A549 (cell line): ENCODE data around the gene KRTAP10-2. TPM values are rescaled to one million over a fixed set of nuclear protein-coding genes. Genes with fewer than 3 reads are reported as not detected.

Source experiments
- ATAC-seq, 2 experiments: fragments of 200-7000 bp in 1 of 2; fragments of >200 bp in 1 of 2; cut with Nextera tagmentation in 1 of 2; cut with Tn5 transposase in 1 of 2; 3 replicates each; pipeline versions ENCODE4 v1.8.0 to v1.9.1; 2018 to 2020; ENCODE audit warnings: mild to moderate bottlenecking in 1 of 2, moderate library complexity in 1 of 2
- CTCF ChIA-PET: fragments of 300-600 bp; sonication (Branson Sonifier 250); formaldehyde crosslinking; extraction: SDS; loops from one replicate; lab custom pipeline; 2021; ENCODE audit warnings: antibody characterized with exemption, inconsistent platforms; lab: Yijun Ruan, JAX
- POLR2A ChIA-PET: fragments of 350-600 bp; formaldehyde crosslinking; extraction: SDS; loops from one replicate; lab custom pipeline; 2021; ENCODE audit warnings: antibody characterized with exemption, inconsistent platforms; lab: Yijun Ruan, JAX
- DNase-seq, 2 experiments: peaks; one replicate each; pipeline versions ENCODE4 v3.0.0 to v3.0.0-alpha.2; 2011 to 2016; ENCODE audit warnings: low read depth in 1 of 2, low spot score in 1 of 2
- FAIRE-seq: peaks from 2 replicates; lab custom pipeline; 2011; peaks lifted over from hg19 to GRCh38; lab: Jason Lieb, UNC
- H3K27ac ChIP-seq, 2 experiments: fragments of >200 bp; sonication (Bioruptor Twin); formaldehyde crosslinking; 3 replicates each; pipeline ENCODE4 v1.5.1; 2016 to 2017
- H3K4me1 ChIP-seq: fragments of >200 bp; sonication (Bioruptor Twin); formaldehyde crosslinking; 3 replicates; pipeline ENCODE4 v1.6.1; 2016
- H3K4me2 ChIP-seq: fragments of >200 bp; sonication (Bioruptor Twin); formaldehyde crosslinking; 3 replicates; pipeline ENCODE4 v1.6.1; 2016
- H3K4me3 ChIP-seq: fragments of >200 bp; sonication (Bioruptor Twin); formaldehyde crosslinking; 3 replicates; pipeline ENCODE4 v1.5.1; 2016
- H3K9me3 ChIP-seq: fragments of >200 bp; sonication (Bioruptor Twin); formaldehyde crosslinking; 3 replicates; pipeline ENCODE4 v1.6.1; 2016
- BCL3 ChIP-seq: fragments of >200 bp; sonication (Bioruptor Twin); formaldehyde crosslinking; IDR thresholded peaks from 3 replicates; pipeline ENCODE4 v1.6.1; 2016
- CBX2 ChIP-seq: fragments of 200-600 bp; sonication (generic); IDR thresholded peaks from 2 replicates; pipeline ENCODE4 v1.6.1; 2016; ENCODE audit warnings: low read depth, mild to moderate bottlenecking, borderline replicate concordance
- CEBPB ChIP-seq, 2 experiments: fragments of >200 bp in 1 of 2; sonication (Bioruptor Twin) in 1 of 2; formaldehyde crosslinking in 1 of 2; IDR thresholded peaks; 2 replicates each; pipeline ENCODE4 v1.6.1; 2012 to 2016
- CTCF ChIP-seq: fragments of >200 bp; sonication (Bioruptor Twin); formaldehyde crosslinking; IDR thresholded peaks from 3 replicates; pipeline ENCODE4 v1.5.1; 2016
- ELK1 ChIP-seq: fragments of 150-350 bp; IDR thresholded peaks from 2 replicates; pipeline ENCODE4 v1.6.1; 2014; ENCODE audit warnings: low read depth, mild to moderate bottlenecking, low read length
- EP300 ChIP-seq, 2 experiments: fragments of >200 bp; sonication (Bioruptor Twin); formaldehyde crosslinking; IDR thresholded peaks; 2 replicates in 1 of 2; 3 replicates in 1 of 2; pipeline ENCODE4 v1.6.1; 2016 to 2017
- FOXS1 ChIP-seq: fragments of 250-450 bp; sonication (Bioruptor Pico); IDR thresholded peaks from 2 replicates; pipeline ENCODE4 v1.5.0; 2020; ENCODE audit warnings: mild to moderate bottlenecking, moderate library complexity
- GATA3 ChIP-seq: IDR thresholded peaks from 2 replicates; pipeline ENCODE4 v1.6.1; 2012; ENCODE audit warnings: borderline replicate concordance
- HDAC2 ChIP-seq: fragments of 200-600 bp; sonication (generic); IDR thresholded peaks from 2 replicates; pipeline ENCODE4 v1.6.1; 2016
- HOXA7 ChIP-seq: fragments of 250-450 bp; sonication (Bioruptor Pico); IDR thresholded peaks from 2 replicates; pipeline ENCODE4 v1.5.0; 2020; ENCODE audit warnings: mild to moderate bottlenecking, moderate library complexity
- HOXB13 ChIP-seq: fragments of 250-450 bp; sonication (Bioruptor Pico); IDR thresholded peaks from 2 replicates; pipeline ENCODE4 v1.5.0; 2020; ENCODE audit warnings: low read depth, mild to moderate bottlenecking, moderate library complexity
- JUN ChIP-seq, 2 experiments: fragments of >200 bp; sonication (Bioruptor Twin); formaldehyde crosslinking; IDR thresholded peaks; 2 replicates in 1 of 2; 3 replicates in 1 of 2; pipeline ENCODE4 v1.6.1; 2016 to 2017
- KDM1A ChIP-seq: fragments of 200-600 bp; sonication (generic); IDR thresholded peaks from 2 replicates; pipeline ENCODE4 v1.6.1; 2016; ENCODE audit warnings: low read depth, mild to moderate bottlenecking
- KDM5A ChIP-seq: fragments of 200-600 bp; sonication (generic); IDR thresholded peaks from 2 replicates; pipeline ENCODE4 v1.6.1; 2016; ENCODE audit warnings: antibody characterized with exemption, mild to moderate bottlenecking
- MAX ChIP-seq: IDR thresholded peaks from 2 replicates; pipeline ENCODE4 v1.6.1; 2012
- MAZ ChIP-seq: fragments of 150-350 bp; IDR thresholded peaks from 2 replicates; pipeline ENCODE4 v1.6.1; 2014; ENCODE audit warnings: antibody characterized with exemption, low read depth, low read length, borderline replicate concordance
- PBX3 ChIP-seq: IDR thresholded peaks from 2 replicates; pipeline ENCODE4 v1.6.1; 2012
- PHF8 ChIP-seq: fragments of 200-600 bp; sonication (generic); IDR thresholded peaks from 2 replicates; pipeline ENCODE4 v1.6.1; 2016; ENCODE audit warnings: low read depth, mild to moderate bottlenecking, antibody characterized with exemption, moderate library complexity, borderline replicate concordance
- POLR2A ChIP-seq: IDR thresholded peaks from 2 replicates; pipeline ENCODE4 v1.6.1; 2012; ENCODE audit warnings: mild to moderate bottlenecking, low read length
- RCOR1 ChIP-seq: fragments of 150-350 bp; IDR thresholded peaks from 2 replicates; pipeline ENCODE4 v1.6.1; 2014; ENCODE audit warnings: antibody characterized with exemption, low read length, low read depth
- SREBF2 ChIP-seq: fragments of 450-650 bp; IDR thresholded peaks from 2 replicates; pipeline ENCODE4 v1.6.1; 2014; ENCODE audit warnings: mild to moderate bottlenecking, moderate library complexity
- TFCP2L1 ChIP-seq: fragments of 250-450 bp; sonication (Bioruptor Pico); IDR thresholded peaks from 2 replicates; pipeline ENCODE4 v1.5.0; 2021; ENCODE audit warnings: mild to moderate bottlenecking
- ZC3H11A ChIP-seq: fragments of 450-650 bp; IDR thresholded peaks from 2 replicates; pipeline ENCODE4 v1.6.1; 2014; ENCODE audit warnings: antibody characterized with exemption, mild to moderate bottlenecking
- ZFP36 ChIP-seq: fragments of 450-650 bp; IDR thresholded peaks from 2 replicates; pipeline ENCODE4 v1.6.1; 2014; ENCODE audit warnings: borderline replicate concordance; ENCODE audit not compliant: partially characterized antibody
- ZNF302 ChIP-seq: fragments of 250-450 bp; sonication (Bioruptor Pico); IDR thresholded peaks from 2 replicates; pipeline ENCODE4 v1.9.0; 2021; ENCODE audit warnings: inconsistent platforms, mild to moderate bottlenecking, moderate library complexity
- ZSCAN20 ChIP-seq: fragments of 250-450 bp; sonication (Bioruptor Pico); IDR thresholded peaks from 2 replicates; pipeline ENCODE4 v1.8.0; 2022; ENCODE audit warnings: mild to moderate bottlenecking, moderate library complexity
- WGBS: methylation state at CpG from one replicate; pipeline ENCODE4 v1.1.6; 2017; ENCODE audit errors: missing lambda C conversion rate; 5-methylcytosine and 5-hydroxymethylcytosine counted together
- polyA plus RNA-seq, 4 experiments: library from polyadenylated mRNA; depleted of rRNA in 3 of 4; stranded (reverse); fragments of >200 nt; fragmentation: RNase III in 1 of 4; extraction: RNeasy Plus Mini Kit Qiagen cat#74134 plus additional on column Dnase treatment in 1 of 4; gene quantifications; 2 replicates in 3 of 4; 3 replicates in 1 of 4; pipeline ENCODE4 v1.2.3, GENCODE V29; 2011 to 2017

The KRTAP10-2 gene
- polyA plus RNA-seq, 2 of the 4 experiments (the other 2 are of a cell fraction), result not detected

- TF ChIP-seq KDM5A (no peak), JUN (IDR thresholded peaks at IDR 0.05) (no peak), RCOR1 (no peak), PHF8 (no peak), TFCP2L1 (CRISPR knock-in tag) (no peak), HOXA7 (CRISPR knock-in tag) (no peak), ZC3H11A (no peak), POLR2A (no peak), CTCF (no peak)
- TF ChIP-seq, all 56 proteins: peak for 0
- 84% methylated on average over 12 of the region's 25 CpGs for WGBS
- ATAC-seq (no peak; a peak in 1 of 6 replicates), FAIRE-seq (no peak), DNase-seq (no peak)
- no peak overlapping the region for H3K4me3 ChIP-seq
- H3K4me2 ChIP-seq, result no peak overlapping the region
- H3K27ac ChIP-seq, result no peak overlapping the region
- POLR2A ChIA-PET, result no interaction called here
- peaks cover 7% of the 10 kb centered on the region; the same call in 2 of the 3 replicates for H3K9me3 ChIP-seq
- H3K4me1 ChIP-seq, result no peaks in the 10 kb centered on the region
- CTCF ChIA-PET, result interaction anchor here (1.5 kb wide), 1 partner anchor 25 kb away, joined by 4 read pairs; no protein-coding TSS in a partner anchor
These were observed 1.6 kb downstream of the KRTAP10-2 start for GRCh38 chr21:44549525-44550211.

- WGBS, result 60% methylated on average over 14 of the region's 14 CpGs
- ATAC-seq (no peak), FAIRE-seq (no peak), DNase-seq (no peak)
- H3K4me2 ChIP-seq, result no peak overlapping the region
- POLR2A ChIA-PET, result no interaction called here
- H3K27ac ChIP-seq, result no peak overlapping the region
- no peak overlapping the region for H3K4me3 ChIP-seq
- TF ChIP-seq ZC3H11A (no peak), HOXA7 (CRISPR knock-in tag) (no peak), MAZ (no peak), KDM1A (no peak), ZFP36 (no peak), SREBF2 (no peak), ZNF302 (CRISPR knock-in tag) (no peak), HOXB13 (CRISPR knock-in tag) (no peak), ZSCAN20 (no peak), CBX2 (no peak), HDAC2 (no peak), FOXS1 (CRISPR knock-in tag) (no peak), ELK1 (no peak), GATA3 (no peak), EP300 (IDR thresholded peaks at IDR 0.05) (no peak), CTCF (no peak), CEBPB (IDR thresholded peaks at IDR 0.05) (no peak), MAX (no peak), PBX3 (no peak), BCL3 (no peak)
- CTCF ChIA-PET, result no interaction called here
- H3K9me3 ChIP-seq, result peaks cover 7% of the 10 kb centered on the region; the same call in 2 of the 3 replicates
- H3K4me1 ChIP-seq, result no peaks in the 10 kb centered on the region
These were observed 2.4 kb downstream of the KRTAP10-2 start for GRCh38 chr21:44548922-44549321.
